ENCODE results near the gene PTRH1. TPM values are rescaled to one million over a fixed set of nuclear protein-coding genes. Genes with fewer than 3 reads are reported as not detected.
A peak's percentile ranks its signal among the peaks of the same experiment; 100 is the strongest.

The PTRH1 gene
- total RNA-seq, 1 experiment from 2014 or later, result 22.4 TPM

- Histone ChIP-seq H3F3A (ENCODE audit: insufficient read depth, low read depth) (no peaks in the 10 kb centered on the region; the same call in 1 of the 2 replicates), H3K27me3 (ENCODE audit: insufficient read depth, low read depth) (no peaks in the 10 kb centered on the region), H3K9me2 (ENCODE audit: insufficient read depth) (no peaks in the 10 kb centered on the region), H2AFZ (no peak overlapping the region), H3K4me3 (no peak overlapping the region), H3K27ac (no peak overlapping the region), H3K4me1 (replicated peaks; ENCODE audit: insufficient read depth) (no peaks in the 10 kb centered on the region), H3K79me2 (ENCODE audit: low read depth) (peaks cover 4% of the 10 kb centered on the region; the same call in 1 of the 2 replicates), H3K36me3 (ENCODE audit: low read depth) (no peaks in the 10 kb centered on the region), H3K9me3 (ENCODE audit: insufficient read depth, low read depth) (no peaks in the 10 kb centered on the region), H4K20me1 (ENCODE audit: insufficient read depth) (peaks cover 7% of the 10 kb centered on the region; the same call in 1 of the 2 replicates), H3K4me2 (no peak overlapping the region)
- no TSS peak for BruUV-seq (replicated peaks)
- ChIA-PET CTCF (no interaction called here), POLR2A (ENCODE audit: unreplicated experiment) (interaction anchor here (0.7 kb wide), 1 partner anchor 130 kb away, joined by 3 read pairs; no protein-coding TSS in a partner anchor)
- intact Hi-C loops (cut with micrococcal nuclease; ENCODE audit: unreplicated experiment), result no loop called here
- DNase-seq, result no peak
- no peak for TF ChIP-seq CTCF (conservative IDR thresholded peaks at IDR 0.05)
- TF ChIP-seq EZH2 (IDR thresholded peaks at IDR 0.05; ENCODE audit: low read depth), result no peak
Observed at GRCh38 chr9:127708952-127709587, 6.4 kb downstream of the PTRH1 start.

GRCh38 chr9:127707766-127708165, 7.7 kb downstream of the PTRH1 start:
- H3K9me3 ChIP-seq (ENCODE audit: insufficient read depth, low read depth), result no peaks in the 10 kb centered on the region
- no peaks in the 10 kb centered on the region for H3K4me1 ChIP-seq (replicated peaks; ENCODE audit: insufficient read depth)
- no peak overlapping the region for H3K4me3 ChIP-seq
- intact Hi-C loops (cut with micrococcal nuclease; ENCODE audit: unreplicated experiment), result no loop called here
- no peak overlapping the region for H3K27ac ChIP-seq
- H3K27me3 ChIP-seq (ENCODE audit: insufficient read depth, low read depth), result no peaks in the 10 kb centered on the region
- H3K4me2 ChIP-seq, result no peak overlapping the region
- POLR2A ChIA-PET (ENCODE audit: unreplicated experiment), result interaction anchor here (0.7 kb wide), 1 partner anchor 251 kb away, joined by 5 read pairs; no protein-coding TSS in a partner anchor
- H3F3A ChIP-seq (ENCODE audit: insufficient read depth, low read depth), result no peaks in the 10 kb centered on the region; the same call in 1 of the 2 replicates
- H3K9me2 ChIP-seq (ENCODE audit: insufficient read depth), result no peaks in the 10 kb centered on the region
- no peak for DNase-seq
- H2AFZ ChIP-seq, result no peak overlapping the region
- CTCF ChIA-PET, result no interaction called here
- TF ChIP-seq EZH2 (IDR thresholded peaks at IDR 0.05; ENCODE audit: low read depth), result no peak
- TF ChIP-seq CTCF (conservative IDR thresholded peaks at IDR 0.05), result no peak
- no TSS peak for BruUV-seq (replicated peaks)
- no peaks in the 10 kb centered on the region for H3K79me2 ChIP-seq (ENCODE audit: low read depth)
- no peaks in the 10 kb centered on the region; the same call in 1 of the 2 replicates for H4K20me1 ChIP-seq (ENCODE audit: insufficient read depth)
- H3K36me3 ChIP-seq (ENCODE audit: low read depth), result no peaks in the 10 kb centered on the region

- H3K79me2 ChIP-seq (ENCODE audit: low read depth), result no peaks in the 10 kb centered on the region
- H3K9me2 ChIP-seq (ENCODE audit: insufficient read depth), result no peaks in the 10 kb centered on the region
- POLR2A ChIA-PET (ENCODE audit: unreplicated experiment), result interaction anchor here (0.7 kb wide), 1 partner anchor 105 kb away, joined by 3 read pairs; no protein-coding TSS in a partner anchor
- H3K9me3 ChIP-seq (ENCODE audit: insufficient read depth, low read depth), result no peaks in the 10 kb centered on the region
- no peak within 1 kb of the TSS for H2AFZ ChIP-seq
- H4K20me1 ChIP-seq (ENCODE audit: insufficient read depth), result no peaks in the 10 kb centered on the region
- H3K27me3 ChIP-seq (ENCODE audit: insufficient read depth, low read depth), result no peaks in the 10 kb centered on the region
- no peaks in the 10 kb centered on the region for H3K36me3 ChIP-seq (ENCODE audit: low read depth)
- H3K27ac ChIP-seq, result no peak within 1 kb of the TSS
- BruUV-seq (replicated peaks), result no TSS peak
- H3K4me1 ChIP-seq (replicated peaks; ENCODE audit: insufficient read depth), result no peaks in the 10 kb centered on the region
- H3F3A ChIP-seq (ENCODE audit: insufficient read depth, low read depth), result no peaks in the 10 kb centered on the region; the same call in 1 of the 2 replicates
- H3K4me3 ChIP-seq, result no peak within 1 kb of the TSS
- intact Hi-C loops (cut with micrococcal nuclease; ENCODE audit: unreplicated experiment), result no loop called here
- no peak within 1 kb of the TSS for H3K4me2 ChIP-seq
- CTCF ChIA-PET, result interaction anchor here (0.6 kb wide), 1 partner anchor 100 kb away, joined by 3 read pairs; no protein-coding TSS in a partner anchor
- TF ChIP-seq CTCF (conservative IDR thresholded peaks at IDR 0.05), result no peak
- no peak for TF ChIP-seq EZH2 (IDR thresholded peaks at IDR 0.05; ENCODE audit: low read depth)
- peak in 1 of 2 experiments; percentile 43 for DNase-seq
Observed at GRCh38 chr9:127706836-127707241, 8.6 kb downstream of the PTRH1 start, which contains the start of gene CFAP157. CFAP157 (plus strand) TSS chr9:127706988; CDS start chr9:127707032, 44 bp downstream.
